Activated CD8-positive, alpha-beta memory T cell treated with anti-CD3 and anti-CD28 coated beads for 48 hours (primary cell): Measurements from ENCODE around the gene POFUT2.

Experiments used
- DNase-seq, 3 experiments: peaks; one replicate each; pipeline ENCODE4 v3.0.0-alpha.2; 2020; ENCODE audit warnings: low read depth in 2 of 3, low spot score in 2 of 3

Gene POFUT2

DNA sequence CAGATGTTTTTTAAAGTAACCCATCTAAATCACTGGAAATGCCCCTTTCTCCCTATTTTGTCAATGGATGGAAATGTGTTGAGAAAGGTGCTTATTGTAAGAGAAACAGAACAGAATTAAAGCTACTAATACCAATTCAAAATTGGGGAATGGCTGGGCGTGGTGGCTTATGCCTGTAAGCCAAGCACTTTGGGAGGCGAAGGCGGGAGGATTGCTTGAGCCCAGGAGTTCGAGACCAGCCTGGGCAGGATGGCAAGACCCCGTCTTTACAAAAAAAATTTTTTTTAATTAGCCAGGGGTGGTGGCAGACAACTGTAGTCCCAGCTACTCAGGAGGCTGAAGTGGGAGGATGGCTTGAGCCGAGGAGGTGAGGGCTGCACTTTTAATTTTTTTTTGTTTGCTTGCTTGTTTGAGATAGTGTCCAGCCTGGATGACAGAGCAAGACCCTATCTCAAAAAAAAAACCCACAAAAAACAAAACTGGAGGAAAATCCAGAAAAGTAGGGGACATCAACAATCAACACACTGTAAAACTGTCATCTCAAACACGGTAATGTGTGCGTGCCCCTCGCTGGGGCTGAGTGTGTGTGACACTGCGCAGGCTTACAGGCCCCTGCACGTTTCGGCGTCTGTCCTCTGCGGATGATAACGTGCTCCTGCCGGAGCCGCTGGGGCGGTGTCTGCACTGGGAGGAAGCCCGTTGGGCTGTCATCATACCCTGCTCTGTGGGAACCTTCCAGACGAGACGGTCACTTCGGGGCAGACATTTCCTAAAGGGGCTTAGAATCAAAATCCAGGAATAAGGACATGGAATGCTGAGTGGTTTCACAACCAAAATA, 11.6 kb upstream of the POFUT2 start:
- no peak for DNase-seq

DNA sequence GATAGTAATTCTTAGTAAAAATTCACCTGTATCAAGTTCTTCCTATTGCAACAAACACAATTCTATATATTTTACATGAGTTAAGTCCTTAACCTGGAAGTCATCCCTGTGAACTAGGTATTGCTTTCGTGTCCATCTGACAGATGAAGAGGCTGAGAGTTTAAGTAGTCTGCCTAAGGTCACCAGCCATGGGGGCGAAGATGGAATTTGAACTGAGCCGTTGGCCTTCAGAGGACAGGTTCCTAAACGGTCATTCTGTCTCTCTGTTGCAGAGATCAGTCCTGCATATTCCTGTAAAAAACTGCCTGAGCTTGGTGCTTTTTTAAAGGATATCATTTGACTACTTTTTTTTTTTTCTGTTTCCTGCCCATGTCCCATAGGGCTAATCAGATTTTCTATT, 10.2 kb upstream of the POFUT2 start:
- DNase-seq: no peak

DNA sequence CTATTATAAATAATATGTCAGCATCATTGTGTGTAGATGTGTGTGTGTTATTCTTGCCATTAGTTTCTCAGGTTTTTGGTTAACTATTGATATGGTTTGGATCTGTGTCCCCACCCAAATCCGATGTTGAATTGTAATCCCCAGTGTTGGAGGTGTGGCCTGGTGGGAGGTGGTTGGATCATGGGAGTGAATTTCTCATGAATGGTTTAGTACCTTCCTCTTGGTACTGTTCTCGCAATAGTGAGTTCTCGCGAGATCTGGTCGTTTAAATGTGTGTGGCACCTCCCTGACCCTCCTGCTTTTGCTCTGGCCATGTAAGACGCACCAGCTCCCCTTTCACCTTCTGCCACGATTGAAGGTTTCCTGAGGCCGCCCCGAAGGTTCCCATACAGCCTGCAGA, 9.6 kb upstream of the POFUT2 start:
- DNase-seq: no peak

DNA sequence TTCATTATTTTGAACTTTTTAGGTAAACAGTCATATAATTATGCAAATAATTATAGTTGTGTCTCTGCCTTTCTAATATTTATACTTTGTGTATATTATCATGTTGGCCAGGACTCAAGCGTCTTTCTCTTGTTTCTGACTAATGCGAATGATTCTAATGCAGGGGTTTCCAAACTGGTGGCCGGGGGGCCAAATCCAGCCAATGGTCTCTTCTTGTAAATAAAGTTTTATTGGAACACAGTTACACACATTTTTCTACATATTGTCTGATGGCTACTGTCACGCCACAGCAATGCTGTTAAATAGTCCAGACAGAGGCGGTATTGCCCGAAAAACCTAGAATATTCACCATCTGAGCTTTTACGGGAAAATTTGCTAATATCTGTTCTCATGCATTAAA, 8.9 kb upstream of the POFUT2 start:
- DNase-seq: no peak

DNA sequence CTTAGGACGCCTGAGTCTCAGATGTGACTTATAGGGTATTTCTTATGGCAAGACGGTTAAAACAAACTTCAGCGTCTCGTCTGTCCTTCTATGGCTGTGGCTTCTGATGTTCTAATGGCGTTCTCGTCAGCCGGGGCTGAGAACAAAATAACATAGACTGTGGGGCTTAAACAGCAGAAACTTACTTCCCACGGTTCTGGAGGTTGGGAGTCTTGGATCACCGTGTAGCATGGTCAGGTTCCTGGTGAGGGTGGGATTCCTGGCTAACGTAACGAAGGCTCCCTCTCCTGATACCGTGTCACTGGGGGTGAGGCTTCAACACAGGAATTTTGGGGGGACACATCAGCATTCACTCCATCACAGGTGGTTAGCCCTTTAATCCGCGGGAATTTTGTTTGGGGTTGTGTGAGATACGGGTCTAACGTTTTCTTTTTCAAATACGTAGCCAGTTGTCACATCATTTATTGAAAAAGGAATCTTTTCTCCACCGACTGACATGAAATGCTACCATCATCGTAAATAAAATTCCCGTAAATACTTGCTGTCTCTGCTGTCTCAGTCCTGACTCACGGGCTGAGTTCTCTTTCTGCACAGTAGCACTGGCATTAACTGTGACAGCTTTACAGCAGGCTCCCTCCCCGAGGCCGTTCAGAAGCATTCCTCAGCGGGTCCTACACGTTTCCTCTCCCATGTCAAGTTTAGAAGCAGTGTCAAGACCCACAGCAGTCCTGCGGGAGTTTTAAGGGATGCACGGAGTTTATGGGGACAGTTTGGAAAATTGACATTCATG, 8.1 kb upstream of the POFUT2 start:
- no peak for DNase-seq

DNA sequence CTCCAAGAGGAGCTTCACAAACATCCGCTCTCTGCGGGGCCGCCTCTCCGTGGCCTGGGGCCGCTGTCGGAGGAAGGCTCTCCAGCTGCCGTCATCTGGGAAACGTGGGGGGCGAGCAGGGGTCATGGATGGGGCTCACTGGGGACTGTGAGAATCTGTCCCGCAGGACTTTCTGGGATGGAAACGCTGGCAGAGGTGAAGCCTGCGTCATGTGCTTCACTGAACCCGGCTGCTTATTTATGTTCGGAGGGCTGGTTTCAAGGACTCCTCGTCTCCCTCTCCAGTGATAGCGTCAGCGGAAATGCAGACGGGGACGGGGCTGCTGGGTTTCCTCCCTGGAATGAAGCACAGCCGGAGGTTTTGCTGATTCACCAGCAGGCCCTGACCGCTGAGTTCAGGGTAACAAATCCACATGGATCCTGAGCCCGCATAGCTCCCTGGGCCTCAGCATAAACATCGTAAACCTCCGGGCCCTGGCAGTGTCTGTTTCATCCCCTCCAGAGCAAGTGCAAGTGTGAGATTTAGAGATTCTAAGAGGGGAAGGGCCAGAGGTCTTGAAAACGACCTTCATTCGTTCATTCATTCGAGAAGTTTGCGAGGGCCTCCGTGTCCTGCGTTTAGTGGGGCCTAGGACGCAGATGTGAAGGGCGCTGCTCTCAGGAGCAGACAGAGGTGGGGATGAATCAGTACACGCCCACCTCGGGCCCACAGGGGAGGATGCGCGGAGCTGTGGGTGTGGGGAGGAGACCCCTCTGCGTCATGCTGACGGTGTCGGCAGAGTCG, 7.0 kb upstream of the POFUT2 start:
- no peak for DNase-seq

DNA sequence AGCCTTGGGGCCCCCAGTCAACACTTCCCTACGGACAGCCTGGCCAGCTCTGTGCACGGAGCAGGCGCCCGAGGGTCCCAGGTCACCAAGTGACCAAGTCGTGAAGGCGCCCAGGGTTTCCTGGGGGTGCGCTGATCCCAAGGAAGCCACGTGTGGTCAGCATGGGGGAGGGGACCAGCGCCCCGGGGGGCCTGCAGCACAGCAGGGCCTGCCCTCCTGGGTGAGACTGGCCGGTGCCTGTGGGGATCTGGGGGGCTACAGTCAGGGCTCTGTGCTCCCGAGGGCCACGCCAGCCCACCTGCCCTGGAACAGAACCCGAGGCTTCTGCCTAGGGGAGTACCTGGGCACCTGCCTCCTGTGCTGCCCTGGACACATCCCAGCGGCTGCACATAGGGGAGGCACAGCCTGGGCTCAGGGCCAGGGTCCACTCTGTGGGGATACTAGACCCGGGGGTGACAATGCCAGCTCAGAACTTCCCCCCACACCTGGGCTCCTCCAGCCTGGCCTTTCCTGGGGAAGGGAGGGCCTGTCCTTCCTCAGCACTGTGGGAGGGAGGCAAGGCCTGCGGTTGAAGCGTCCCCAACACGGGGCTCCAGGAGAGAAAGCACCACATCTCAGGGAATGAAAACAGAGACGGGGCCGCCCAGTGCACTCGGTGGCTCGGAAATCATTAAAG, 6.2 kb upstream of the POFUT2 start:
- DNase-seq: no peak

DNA sequence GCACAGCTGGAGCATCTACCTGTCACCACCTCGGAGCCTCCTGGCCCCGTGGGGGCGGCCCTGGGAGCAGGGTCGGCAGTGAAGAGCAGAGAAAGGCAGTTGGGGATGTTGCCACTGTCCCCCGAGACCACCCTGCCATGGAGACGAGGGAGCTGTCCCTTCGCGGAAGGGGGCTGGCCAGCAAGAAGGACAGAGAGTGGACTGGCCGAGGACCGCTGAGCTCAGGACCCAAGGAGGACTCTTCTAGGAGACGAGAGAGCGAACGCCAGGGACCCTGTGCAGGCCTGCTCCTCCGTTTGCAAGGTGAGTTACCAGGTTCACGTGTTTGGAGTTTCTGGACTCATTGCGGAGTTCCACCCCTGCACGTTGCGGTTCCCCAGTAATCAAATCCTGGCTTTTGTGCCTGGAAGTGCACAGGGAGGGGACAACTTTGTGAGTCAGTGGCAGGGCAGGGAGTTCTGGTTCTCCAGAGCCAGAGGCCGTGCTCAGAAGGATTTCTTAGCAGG, 5.6 kb upstream of the POFUT2 start:
- no peak for DNase-seq

DNA sequence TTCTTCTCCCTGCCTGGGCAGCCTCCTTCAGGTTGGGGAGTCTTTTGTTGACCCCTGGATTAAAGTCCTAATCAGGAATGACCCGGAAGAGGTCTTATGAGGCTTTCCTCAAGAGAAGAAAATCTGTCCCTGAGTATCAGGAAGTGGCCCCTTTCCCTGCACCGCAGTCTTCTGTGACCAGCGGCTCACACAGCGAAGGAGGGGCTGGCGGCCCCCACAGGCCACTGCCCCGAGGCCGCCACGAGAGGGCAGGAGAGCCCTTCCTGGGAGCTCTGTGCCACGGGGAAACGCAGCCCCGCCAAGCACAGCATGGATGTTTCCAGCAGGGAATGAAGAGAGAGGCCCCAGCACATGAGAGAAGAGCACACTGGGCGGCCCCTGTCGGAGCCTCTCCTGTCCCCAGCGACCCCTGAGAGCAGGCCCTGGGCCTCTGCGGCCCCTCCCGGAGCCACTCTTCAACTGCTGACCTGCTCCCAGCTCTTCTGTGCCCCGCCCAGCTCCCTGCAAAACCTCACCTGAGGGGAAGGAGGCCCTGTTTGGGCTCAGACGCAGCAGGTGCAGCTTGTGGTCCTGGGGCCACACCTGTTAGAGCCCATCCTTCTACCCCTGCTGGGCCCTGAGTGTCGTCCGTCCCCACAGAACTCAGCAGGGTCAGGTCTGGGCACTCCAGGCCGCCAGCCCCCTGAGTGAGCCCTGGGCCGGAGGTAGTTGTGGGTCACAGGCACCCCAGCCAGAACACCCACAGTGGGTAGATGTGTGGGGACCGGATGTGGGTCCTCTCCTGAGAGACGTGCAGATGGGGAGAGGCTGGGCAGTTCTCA, 4.9 kb upstream of the POFUT2 start:
- peak in 2 of 3 experiments; percentile 30 to 48 for DNase-seq

DNA sequence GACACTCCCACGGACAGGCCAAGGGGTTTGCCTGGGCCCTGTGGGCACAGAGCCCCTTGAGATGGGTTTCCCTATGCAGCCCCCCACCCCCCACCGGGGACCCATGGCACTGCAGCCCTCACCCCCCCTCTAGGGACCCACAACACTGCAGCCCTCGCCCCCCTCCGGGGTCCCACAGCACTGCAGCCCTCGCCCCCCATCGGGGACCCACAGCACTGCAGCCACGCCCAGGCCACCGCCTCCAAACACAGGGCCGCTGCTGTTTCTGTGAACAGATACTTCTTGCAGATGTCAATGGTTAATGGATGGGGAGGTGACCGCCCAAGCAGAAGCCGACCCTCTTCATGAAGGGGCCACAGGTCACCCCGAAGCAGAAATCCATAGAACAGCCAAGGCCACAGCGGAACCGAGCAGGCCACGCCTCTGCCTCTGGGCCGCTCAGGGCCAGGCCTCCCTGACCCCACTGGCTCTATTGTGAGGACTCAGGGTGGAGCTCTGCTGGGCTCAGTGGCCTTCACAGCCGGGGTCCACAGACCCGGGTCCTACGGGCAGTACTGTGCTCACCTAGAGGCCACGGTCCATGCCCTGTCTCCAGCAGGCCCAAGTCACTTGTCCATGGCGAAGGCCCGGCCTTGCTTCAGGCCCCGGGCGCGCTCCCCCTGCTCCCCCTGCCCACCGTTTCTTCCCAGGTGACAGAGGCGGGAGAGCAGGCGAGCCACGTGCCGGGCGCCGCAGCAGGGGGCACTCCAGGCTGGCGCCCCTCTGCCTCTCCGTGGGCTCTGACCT, 4.1 kb upstream of the POFUT2 start:
- no peak for DNase-seq

DNA sequence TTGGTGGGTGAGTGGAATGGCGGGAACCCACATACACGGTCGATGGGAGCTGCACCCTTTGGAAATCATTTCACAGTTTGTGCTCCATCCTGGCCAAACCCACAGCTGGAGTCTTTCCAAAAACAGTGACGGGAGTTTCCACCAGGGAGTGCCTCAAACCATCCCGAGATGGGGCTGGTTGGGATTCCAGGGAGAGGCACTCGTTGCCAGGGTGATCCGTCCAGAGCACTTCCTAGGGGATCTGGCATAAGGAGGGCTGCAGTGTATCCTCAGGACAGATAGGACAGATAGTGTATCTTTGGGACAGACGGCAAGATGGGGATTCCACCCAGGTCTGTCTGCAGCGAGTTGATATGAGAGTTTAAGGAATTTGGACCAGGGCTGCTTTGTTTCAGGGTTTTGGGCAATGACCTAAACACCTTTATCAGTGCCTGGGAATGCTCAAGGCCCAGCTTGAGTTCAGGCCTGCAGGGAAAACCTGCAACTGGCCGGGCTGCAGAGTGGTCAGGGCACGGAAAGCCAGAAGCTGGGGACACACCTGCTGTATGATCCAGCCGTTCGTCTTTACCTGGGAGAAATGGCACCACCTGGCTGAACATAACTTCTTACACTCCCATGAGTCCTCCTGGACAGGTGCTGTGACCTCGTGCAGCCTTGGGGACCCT, 3.4 kb upstream of the POFUT2 start:
- no peak for DNase-seq

DNA sequence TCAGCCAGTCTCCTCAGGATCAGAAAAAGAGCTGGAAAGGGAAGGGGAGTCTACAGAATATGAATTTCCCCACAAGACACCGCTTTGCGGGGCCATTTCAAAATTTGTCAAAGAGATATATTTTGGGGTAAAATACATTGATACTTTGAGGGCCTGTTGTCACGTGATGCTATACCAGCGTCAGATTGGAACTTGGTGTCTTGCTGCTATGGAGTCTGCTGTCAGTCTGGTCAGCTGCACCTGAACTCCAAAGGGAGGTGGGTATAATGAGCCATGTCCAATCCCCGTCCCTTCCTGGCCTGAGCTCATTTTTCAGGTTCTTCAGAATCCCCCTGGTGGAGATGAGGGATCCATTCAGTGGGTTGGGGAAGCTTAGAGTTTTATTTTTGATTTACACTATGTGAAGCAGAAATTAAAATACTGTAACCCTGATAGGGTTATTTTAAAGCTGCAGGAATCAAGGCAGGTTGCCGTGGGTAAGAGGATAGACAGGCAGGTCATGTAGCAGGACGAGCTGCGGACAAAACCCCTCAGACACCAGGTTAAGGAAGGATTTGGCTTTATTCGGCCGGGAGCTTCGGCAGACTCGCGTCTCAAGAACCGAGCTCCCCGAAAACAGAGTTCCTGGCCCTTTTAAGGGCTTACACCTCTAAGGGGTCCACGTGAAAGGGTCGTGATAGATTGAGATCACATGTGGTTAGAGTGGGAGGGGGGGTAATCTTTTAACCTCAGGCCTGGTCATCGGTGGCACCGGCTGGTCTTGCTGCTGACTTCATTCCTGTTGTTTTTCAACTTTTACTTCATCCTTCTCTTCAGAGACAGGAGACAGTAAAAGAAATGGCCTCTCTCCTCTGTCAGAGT, 2.2 kb upstream of the POFUT2 start:
- DNase-seq: no peak

DNA sequence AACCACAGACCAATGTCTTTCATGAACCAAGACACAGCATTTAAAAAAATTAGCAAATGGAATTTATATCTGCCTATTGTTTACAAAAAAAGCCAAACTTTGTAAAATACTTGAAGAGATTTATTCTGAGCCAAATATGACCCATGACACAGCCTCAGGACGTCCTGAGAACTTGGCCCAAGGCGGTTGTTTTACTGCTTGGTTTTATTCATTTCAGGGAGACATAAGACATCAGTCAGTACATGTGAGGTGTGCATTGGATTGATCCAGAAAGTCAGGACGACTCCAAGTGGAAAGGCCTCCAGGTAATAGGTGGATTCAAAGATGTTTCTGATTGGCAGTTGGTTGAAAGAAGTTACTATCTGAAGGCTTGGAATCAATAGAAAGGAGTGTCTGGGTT, 1.4 kb upstream of the POFUT2 start:
- DNase-seq: no peak

DNA sequence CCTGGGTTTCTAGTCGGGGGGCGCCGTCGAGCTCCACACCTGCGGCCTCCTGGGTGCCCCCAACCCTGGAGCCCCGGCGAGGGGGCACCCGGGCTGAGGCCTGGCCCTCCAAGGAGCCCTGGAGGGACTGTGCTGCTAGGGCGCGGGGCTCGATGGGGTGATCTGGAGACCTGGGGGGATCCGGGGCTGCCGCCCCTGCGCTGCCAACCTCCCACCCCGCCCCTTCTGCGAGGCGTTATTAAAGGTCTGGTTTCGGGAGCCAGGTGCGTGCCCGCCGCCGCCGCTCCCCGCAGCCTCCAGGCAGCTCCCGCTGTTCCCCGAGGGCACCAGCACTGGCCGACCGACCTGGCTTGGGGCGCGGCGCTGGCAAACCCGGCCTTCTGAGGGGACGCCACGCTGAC, 746 bp upstream of the POFUT2 start:
- no peak for DNase-seq

DNA sequence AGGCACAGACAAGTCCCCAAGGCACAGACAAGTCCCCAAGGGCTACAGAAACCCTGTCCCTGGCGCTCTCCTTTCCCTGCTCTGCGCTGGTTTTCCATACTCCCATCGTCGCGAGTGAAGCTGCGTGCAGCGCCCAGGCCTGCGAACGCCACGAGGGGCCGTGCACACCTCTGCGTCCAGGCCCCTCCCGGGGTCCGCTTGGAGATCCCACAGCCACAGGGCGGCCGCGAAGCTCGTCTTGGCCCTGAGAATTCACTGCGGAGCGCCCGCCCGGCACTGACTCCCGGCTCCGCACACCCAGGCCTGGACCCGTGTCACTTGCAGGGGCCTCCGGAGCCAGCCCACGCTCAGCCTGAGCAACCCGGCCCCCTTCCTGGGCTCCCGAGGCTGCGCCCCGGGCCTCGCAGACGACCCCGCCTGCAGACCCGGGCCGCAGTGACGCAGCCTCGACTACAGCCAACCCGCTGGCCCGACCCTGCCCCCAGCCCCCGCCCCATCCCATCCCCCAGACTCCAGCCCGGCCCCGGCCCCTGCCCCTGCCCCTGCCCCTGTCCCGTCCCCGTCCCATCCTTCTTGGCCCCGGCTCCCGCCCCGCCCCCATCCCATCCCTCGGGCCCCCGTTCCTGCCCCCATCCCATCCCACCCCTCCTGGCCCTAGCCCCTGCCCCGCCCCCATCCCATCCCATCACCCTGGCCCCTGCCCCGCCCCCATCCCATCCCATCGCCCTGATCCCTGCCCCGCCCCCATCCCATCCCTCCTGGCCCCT, 841 bp downstream of the POFUT2 start:
- no peak for DNase-seq

DNA sequence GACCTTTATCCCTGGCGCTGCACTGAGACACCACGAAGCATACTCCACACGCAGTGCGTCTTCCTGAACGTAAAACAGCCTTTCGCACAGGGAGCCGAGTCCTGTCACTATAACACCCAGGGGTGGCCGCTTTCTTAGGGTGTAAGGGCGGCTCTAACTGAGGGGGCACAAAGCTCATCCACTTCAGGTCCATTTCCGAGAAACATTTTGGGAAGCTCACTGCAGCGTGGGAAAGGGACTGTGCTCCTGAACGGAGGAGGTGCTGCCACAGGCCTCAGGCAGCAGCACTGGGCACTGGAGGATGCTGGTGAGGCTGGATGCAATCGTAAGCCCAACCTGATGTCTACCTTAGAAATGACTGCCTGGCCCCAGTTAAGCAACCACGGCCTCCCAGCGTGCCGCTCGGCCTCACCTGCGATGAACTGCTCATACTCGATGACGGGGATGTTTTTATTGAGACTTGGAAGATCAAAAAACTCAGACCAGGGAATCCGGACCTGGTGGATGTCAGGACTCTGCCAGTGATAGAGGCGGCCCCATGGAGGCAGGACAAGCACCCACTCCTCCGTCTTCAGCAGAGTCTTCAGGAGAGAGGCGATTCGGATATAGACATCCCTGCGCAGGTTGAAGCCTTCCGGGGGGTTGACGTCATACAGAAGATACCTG, 2.3 kb downstream of the POFUT2 start:
- DNase-seq: no peak

DNA sequence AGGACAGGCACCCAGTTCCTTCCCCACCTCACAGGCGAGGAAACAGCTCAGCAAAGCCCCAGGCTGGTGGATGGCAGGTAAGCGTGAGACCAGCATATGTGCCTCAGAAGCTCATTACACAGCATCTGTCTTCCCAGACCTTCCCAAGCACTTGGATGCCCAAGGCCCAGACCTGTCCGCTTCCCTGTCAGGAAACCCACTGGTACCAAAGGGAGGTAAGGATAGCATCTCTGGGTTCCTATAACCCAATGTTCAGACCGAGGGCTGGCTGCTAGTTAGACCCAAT, 3.3 kb downstream of the POFUT2 start:
- DNase-seq: no peak
